ENCODE data around the gene CDC42EP3.

Gene CDC42EP3

GRCh38 chr2:37643730-37644078, 27.7 kb downstream of the CDC42EP3 start:
- no peak for DNase-seq
- no peak for TF ChIP-seq GATA1 (IDR thresholded peaks at IDR 0.05; ENCODE audit: low read depth, low read length)
- TF ChIP-seq POLR2A (IDR thresholded peaks at IDR 0.05; ENCODE audit: low read length), result no peak

DNA sequence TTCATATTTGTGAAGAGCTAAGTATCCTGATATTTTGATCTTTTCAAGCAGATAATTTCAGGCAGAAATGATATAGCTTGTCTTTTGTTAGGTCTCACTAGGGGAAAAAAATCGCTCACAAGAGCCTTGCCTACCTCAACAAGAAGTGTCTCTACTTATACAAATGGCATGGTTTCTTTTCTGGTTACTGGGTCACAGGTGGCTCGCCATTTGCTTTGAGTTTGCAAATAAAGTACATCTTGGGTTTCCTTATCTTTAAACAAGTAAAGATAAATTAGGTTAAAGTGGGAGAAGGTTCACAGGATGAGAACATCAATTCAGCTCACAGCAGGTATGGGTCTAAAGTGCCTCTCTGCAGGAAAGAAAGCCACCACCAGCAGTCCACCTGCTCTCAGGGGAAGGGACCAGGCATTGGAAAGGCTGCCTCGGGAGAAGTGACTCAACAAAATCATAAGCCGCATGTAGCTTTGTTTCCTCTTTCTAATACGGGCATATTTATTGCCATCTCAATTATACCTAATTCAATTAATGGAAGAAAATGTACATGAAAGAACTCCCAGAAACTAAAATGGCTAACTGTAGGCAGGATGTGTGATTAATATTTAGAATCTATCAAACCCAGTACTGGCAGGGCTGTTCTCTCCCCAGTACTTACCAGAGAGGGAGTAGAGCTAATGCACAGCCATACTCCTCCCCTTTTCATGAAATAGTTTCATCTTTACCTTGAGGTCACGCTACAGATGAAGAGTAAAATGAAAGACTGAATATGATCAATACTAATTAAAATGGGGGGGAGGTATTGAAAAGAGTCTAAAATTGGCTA, 28.3 kb downstream of the CDC42EP3 start:
- DNase-seq, result no peak
- TF ChIP-seq POLR2A (IDR thresholded peaks at IDR 0.05; ENCODE audit: low read length), result no peak
- TF ChIP-seq GATA1 (IDR thresholded peaks at IDR 0.05; ENCODE audit: low read depth, low read length), result no peak

DNA sequence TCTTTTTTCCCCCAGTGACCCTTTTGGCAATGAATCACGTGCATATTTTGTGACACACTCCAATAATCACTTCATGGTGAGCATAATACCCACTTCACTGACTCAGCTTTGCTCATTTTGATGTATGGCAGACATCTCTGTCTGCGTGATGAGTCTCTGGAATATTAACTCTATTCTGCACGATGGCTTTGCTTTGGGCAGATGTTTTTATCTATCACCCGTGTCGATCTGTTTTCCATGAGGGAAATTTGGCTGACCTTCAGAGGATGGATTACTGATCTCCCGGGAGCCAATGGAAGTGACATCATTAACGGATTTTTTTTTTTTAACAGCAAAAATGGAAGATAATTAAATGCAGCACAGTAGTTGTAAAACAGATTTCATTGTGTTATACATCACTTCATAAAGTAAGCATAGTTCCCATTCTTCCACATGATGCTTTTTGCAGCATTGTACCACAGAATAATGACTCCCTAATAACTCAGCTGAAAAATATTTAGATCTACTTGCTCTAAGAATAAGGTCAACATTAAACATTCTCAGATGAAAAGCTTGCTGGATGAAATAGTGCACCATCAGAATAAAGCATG, 29.8 kb downstream of the CDC42EP3 start:
- TF ChIP-seq POLR2A (IDR thresholded peaks at IDR 0.05; ENCODE audit: low read length) (no peak), GATA1 (IDR thresholded peaks at IDR 0.05; ENCODE audit: low read depth, low read length) (no peak)
- no peak for DNase-seq

DNA sequence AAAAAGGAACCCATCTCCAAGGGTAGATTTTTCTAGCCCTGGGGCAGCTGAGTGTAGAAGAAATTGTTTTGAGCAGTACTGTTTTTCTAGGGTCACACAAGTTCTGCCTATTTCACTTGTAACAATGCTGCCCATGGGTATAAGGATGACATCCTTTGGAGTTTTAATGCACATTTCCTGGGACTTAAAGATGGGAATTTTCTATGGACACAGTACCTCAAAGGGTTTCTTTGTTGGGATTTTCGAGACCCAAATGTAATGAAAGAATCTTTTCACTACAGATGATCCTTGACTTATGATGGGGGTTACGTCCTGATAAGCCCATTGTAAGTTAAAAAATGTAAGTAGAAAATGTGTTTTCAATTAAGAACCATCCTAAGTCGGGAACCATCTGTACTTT, 31.8 kb downstream of the CDC42EP3 start:
- DNase-seq, result no peak
- no peak for TF ChIP-seq POLR2A (IDR thresholded peaks at IDR 0.05; ENCODE audit: low read length)
- no peak for TF ChIP-seq GATA1 (IDR thresholded peaks at IDR 0.05; ENCODE audit: low read depth, low read length)

- TF ChIP-seq POLR2A (IDR thresholded peaks at IDR 0.05; ENCODE audit: low read length) (no peak), GATA1 (IDR thresholded peaks at IDR 0.05; ENCODE audit: low read depth, low read length) (no peak)
These were observed 32.5 kb downstream of the CDC42EP3 start for GRCh38 chr2:37638973-37639372.

GRCh38 chr2:37637985-37638384, 33.5 kb downstream of the CDC42EP3 start:
- no peak for TF ChIP-seq POLR2A (IDR thresholded peaks at IDR 0.05; ENCODE audit: low read length)
- TF ChIP-seq GATA1 (IDR thresholded peaks at IDR 0.05; ENCODE audit: low read depth, low read length), result no peak
- no peak for DNase-seq

More at GRCh38 chr2:37638973-37639372, 32.5 kb downstream of the CDC42EP3 start:
- DNase-seq, result no peak

- TF ChIP-seq GATA1 (IDR thresholded peaks at IDR 0.05; ENCODE audit: low read depth, low read length), result no peak
- no peak for DNase-seq
These were observed 34.1 kb downstream of the CDC42EP3 start for GRCh38 chr2:37637190-37637860.

- TF ChIP-seq GATA1 (IDR thresholded peaks at IDR 0.05; ENCODE audit: low read depth, low read length) (no peak), POLR2A (IDR thresholded peaks at IDR 0.05; ENCODE audit: low read length) (no peak)
- DNase-seq, result no peak
These were observed 34.9 kb downstream of the CDC42EP3 start for GRCh38 chr2:37636381-37637066.

- TF ChIP-seq GATA1 (IDR thresholded peaks at IDR 0.05; ENCODE audit: low read depth, low read length) (no peak), POLR2A (IDR thresholded peaks at IDR 0.05; ENCODE audit: low read length) (no peak)
- DNase-seq, result no peak
These were observed 35.7 kb downstream of the CDC42EP3 start for GRCh38 chr2:37635504-37636380.

GRCh38 chr2:37634914-37635503, 36.4 kb downstream of the CDC42EP3 start:
- no peak for DNase-seq
- TF ChIP-seq GATA1 (IDR thresholded peaks at IDR 0.05; ENCODE audit: low read depth, low read length), result no peak
- TF ChIP-seq POLR2A (IDR thresholded peaks at IDR 0.05; ENCODE audit: low read length), result no peak

DNA sequence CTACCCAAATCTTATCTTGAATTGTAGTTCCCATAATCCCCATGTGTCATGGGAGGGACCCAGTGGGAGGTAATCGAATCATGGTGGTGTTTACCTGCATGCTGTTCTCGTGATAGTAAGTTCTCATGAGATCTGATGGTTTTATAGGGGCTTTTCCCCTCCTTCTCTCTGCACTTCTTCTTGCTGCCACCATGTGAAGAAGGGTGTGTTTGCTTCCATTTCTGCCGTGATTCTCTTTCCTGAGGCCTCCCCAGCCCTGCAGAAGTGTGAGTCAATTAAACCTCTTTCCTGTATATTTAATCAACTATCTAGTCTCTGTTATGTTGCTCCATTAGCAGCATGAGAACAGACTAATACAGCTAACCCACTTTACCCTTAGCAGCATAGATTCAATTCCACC, 37.6 kb downstream of the CDC42EP3 start:
- no peak for DNase-seq
- TF ChIP-seq GATA1 (IDR thresholded peaks at IDR 0.05; ENCODE audit: low read depth, low read length) (no peak), POLR2A (IDR thresholded peaks at IDR 0.05; ENCODE audit: low read length) (no peak)

DNA sequence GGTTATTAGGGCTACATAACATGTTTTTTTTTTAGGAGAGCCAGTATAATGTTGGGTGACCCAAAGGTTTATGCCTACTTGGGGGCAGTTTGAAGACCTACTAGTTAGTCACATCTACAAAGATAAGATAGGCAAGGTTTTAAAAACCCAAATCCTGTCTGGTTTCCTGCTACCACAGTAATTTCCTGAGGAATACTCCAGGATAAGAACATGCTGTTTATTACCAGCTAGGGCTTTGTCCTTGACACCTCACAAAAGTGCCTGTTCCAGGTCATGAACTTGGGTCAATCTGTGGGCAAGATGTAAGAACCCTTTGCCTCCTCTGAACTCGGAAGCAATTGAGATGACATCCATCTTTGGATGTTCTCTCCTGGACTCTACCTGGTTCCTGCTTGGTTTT, 38.2 kb downstream of the CDC42EP3 start:
- TF ChIP-seq GATA1 (IDR thresholded peaks at IDR 0.05; ENCODE audit: low read depth, low read length), result no peak
- no peak for TF ChIP-seq POLR2A (IDR thresholded peaks at IDR 0.05; ENCODE audit: low read length)
- no peak for DNase-seq

GRCh38 chr2:37632310-37632709, 39.1 kb downstream of the CDC42EP3 start:
- no peak for DNase-seq
- TF ChIP-seq GATA1 (IDR thresholded peaks at IDR 0.05; ENCODE audit: low read depth, low read length) (no peak), POLR2A (IDR thresholded peaks at IDR 0.05; ENCODE audit: low read length) (no peak)

Data from erythroblast (primary cell).